ENCODE results near the gene SIGLEC11. TPM values are rescaled to one million over a fixed set of nuclear protein-coding genes. Genes with fewer than 3 reads are reported as not detected.
A peak's percentile ranks its signal among the peaks of the same experiment; 100 is the strongest.

Gene SIGLEC11
- total RNA-seq, 1 donor from 2014 or later: not detected

DNA sequence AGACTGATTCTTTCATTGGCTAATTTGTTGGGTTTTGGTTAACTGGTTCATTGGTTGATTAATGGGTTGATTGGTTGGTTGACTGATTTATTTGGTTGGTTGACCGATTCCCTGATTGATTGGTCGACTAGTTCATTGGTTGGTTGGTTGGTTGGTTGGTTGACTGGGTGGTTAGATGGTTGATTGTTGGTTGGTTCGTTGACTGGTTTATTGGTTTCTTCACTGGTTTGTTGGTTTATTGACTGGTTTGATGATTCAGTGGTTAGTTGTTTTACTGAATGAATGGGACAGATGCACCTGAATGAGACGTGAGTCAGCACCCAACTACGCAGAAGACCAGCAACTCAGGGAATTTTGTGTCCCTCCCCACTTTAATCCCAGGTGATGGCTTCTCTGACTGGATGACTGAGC is 28.9 kb downstream of the SIGLEC11 start:
- H3K9me3 Mint-ChIP-seq (ENCODE audit: low read depth): no peaks in the 10 kb centered on the region
- H3K27ac Mint-ChIP-seq: no peak overlapping the region
- DNase-seq (ENCODE audit: low spot score, unreplicated experiment): no peak
- peaks cover 14% of the 10 kb centered on the region for H3K4me1 Mint-ChIP-seq (ENCODE audit: low read depth)
- TF ChIP-seq, protein P1, sequence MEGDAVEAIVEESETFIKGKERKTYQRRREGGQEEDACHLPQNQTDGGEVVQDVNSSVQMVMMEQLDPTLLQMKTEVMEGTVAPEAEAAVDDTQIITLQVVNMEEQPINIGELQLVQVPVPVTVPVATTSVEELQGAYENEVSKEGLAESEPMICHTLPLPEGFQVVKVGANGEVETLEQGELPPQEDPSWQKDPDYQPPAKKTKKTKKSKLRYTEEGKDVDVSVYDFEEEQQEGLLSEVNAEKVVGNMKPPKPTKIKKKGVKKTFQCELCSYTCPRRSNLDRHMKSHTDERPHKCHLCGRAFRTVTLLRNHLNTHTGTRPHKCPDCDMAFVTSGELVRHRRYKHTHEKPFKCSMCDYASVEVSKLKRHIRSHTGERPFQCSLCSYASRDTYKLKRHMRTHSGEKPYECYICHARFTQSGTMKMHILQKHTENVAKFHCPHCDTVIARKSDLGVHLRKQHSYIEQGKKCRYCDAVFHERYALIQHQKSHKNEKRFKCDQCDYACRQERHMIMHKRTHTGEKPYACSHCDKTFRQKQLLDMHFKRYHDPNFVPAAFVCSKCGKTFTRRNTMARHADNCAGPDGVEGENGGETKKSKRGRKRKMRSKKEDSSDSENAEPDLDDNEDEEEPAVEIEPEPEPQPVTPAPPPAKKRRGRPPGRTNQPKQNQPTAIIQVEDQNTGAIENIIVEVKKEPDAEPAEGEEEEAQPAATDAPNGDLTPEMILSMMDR (IDR thresholded peaks at IDR 0.05; ENCODE audit: unreplicated experiment): no peak
- no peak overlapping the region for H3K4me3 Mint-ChIP-seq (ENCODE audit: low read depth)
- H3K36me3 Mint-ChIP-seq (ENCODE audit: insufficient read depth): peaks cover 4% of the 10 kb centered on the region
- H3K27me3 Mint-ChIP-seq: peaks cover 9% of the 10 kb centered on the region

DNA sequence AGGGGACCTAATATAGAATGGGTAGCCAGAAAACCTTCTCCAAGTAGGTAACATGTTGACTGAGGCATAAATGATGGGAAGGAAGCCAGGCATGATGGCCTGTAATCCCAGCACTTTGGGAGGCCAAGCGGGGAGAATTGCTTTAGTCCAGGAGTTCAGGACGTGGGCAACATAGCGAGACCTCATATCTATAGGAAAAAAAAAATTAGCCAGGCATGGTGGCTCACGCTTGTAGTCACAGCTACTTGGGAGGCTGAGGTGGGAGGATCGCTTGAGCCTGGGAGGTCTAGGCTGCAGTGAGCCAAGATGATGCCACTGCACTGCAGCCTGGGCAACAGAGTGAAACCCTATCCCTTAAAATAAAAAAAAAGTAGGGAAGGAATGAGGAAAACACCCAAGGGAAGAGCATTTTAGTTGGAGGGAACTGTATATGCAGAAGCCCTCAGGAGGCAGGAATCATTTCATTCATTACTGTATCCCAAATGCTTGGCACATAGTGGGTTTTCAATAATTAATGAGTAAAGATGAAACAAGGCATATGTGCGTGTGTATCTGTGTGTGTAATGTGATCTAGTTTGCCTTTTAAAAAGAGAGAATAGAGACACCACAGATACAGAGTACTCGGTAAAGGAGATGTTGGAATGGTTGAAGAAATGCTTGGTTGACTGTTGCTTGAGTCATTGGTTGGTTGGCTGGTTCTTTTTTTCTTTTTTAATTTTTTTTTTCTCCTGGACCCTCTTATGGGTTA is 29.5 kb downstream of the SIGLEC11 start:
- no peak for DNase-seq (ENCODE audit: low spot score, unreplicated experiment)
- Mint-ChIP-seq H3K4me1 (ENCODE audit: low read depth) (peaks cover 14% of the 10 kb centered on the region), H3K9me3 (ENCODE audit: low read depth) (no peaks in the 10 kb centered on the region), H3K36me3 (ENCODE audit: insufficient read depth) (peaks cover 6% of the 10 kb centered on the region), H3K4me3 (ENCODE audit: low read depth) (no peak overlapping the region), H3K27me3 (peaks cover 5% of the 10 kb centered on the region), H3K27ac (no peak overlapping the region)
- TF ChIP-seq, protein P1 (IDR thresholded peaks at IDR 0.05; ENCODE audit: unreplicated experiment): no peak

DNA sequence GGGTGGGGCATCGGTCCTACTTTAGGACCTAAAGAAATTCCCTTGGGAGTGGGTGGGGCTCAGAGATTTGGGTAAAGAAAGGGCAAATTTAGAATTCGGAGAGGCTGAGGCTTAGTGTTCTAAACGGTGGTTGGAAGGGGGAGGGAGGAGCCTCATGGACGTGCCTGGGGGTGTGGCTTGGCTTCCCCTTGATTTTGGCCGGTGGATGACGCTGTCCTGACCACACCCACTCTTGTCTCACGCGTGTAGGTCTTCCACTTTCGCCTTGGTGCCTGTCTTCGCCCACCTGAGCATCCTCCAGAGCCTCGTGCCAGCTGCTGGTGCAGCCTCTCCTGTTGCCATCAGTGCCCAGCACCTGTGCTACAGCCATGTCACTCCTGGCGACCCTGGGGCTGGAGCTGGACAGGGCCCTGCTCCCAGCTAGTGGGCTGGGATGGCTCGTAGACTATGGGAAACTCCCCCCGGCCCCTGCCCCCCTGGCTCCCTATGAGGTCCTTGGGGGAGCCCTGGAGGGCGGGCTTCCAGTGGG is 30.4 kb downstream of the SIGLEC11 start:
- TF ChIP-seq, protein P1 (IDR thresholded peaks at IDR 0.05; ENCODE audit: unreplicated experiment): no peak
- peak overlapping the region; percentile 91 for H3K4me3 Mint-ChIP-seq (ENCODE audit: low read depth)
- no peak for DNase-seq (ENCODE audit: low spot score, unreplicated experiment)
- peaks cover 14% of the 10 kb centered on the region for H3K4me1 Mint-ChIP-seq (ENCODE audit: low read depth)
- H3K27me3 Mint-ChIP-seq: no peaks in the 10 kb centered on the region
- peaks cover 8% of the 10 kb centered on the region for H3K36me3 Mint-ChIP-seq (ENCODE audit: insufficient read depth)
- H3K27ac Mint-ChIP-seq: no peak overlapping the region
- H3K9me3 Mint-ChIP-seq (ENCODE audit: low read depth): no peaks in the 10 kb centered on the region

DNA sequence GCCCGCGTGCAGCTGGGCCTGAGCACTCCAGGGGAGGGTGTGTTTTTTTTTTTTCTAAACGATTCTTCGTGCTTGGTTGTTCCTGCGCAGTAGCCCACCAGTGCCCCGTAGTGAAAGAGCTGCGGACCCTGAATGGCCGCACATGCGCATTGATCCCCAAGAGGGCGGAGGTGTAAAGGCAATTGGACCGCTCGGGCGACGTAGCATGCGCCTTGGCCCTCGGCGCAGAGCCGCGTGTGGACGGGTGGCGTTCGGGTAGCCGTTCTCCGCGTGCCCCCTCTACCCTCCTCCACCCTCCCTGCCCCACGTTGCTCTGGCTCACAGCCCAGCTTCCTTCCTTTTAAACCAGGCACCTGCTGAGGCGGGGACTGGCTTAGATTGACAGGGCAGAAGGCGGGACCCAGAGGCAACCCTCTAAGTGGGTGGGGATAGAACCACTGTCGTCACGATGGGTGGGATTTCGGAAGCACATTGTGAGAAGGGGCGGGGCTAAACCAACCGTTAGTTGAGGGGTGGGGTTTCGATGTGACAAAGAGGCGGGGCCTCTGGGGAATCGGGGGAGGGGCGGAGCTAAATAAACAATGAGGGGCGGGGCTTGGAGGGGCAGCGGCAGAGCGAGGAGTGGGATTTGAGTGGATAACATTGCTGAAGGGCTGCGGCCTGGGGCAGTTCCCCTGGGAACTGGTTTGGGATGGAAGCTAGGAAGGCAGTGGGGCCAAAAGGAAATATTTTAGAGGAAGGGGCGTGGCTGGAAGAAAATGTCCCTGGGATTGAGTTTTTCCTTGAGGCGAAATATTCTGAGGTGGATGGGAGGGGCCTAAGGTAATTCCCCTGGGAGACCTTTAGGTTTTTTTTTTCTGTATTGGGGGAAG is 31.1 kb downstream of the SIGLEC11 start:
- peak; percentile 79 for DNase-seq (ENCODE audit: low spot score, unreplicated experiment)
- H3K9me3 Mint-ChIP-seq (ENCODE audit: low read depth): no peaks in the 10 kb centered on the region
- H3K27ac Mint-ChIP-seq: peak overlapping the region; percentile 97
- H3K4me1 Mint-ChIP-seq (ENCODE audit: low read depth): peaks cover 14% of the 10 kb centered on the region
- H3K4me3 Mint-ChIP-seq (ENCODE audit: low read depth): peak overlapping the region; percentile 91
- H3K27me3 Mint-ChIP-seq: no peaks in the 10 kb centered on the region
- TF ChIP-seq, protein P1 (IDR thresholded peaks at IDR 0.05; ENCODE audit: unreplicated experiment): no peak
- peaks cover 11% of the 10 kb centered on the region for H3K36me3 Mint-ChIP-seq (ENCODE audit: insufficient read depth)

DNA sequence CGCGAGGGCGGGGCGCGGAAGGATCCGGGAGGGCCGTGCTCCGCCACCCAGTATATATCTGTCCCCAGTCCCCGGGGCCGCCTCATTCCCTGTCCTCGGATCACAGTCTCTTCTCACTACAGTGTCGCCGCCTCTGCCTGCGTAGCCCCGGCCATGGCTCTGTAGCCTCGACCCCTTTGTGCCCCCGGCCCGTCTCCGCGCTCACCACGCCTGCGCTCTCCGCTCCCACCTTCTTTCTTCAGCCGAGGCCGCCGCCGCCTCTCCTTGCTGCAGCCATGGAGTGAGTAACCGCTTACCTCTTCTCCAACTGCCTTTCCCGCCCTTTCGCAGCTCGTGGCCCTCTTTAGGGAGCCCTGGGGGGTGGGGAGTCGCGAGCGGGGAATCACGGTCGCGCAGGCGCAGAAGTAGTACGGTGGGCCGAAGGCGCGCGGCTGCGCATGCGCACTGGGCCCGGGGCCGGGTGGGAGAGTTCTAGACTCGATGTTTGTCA is 31.8 kb downstream of the SIGLEC11 start, which contains the start of the genes ATF5 and NUP62:
ATF5 (plus strand) TSS at position 85 of the 490 bp plus-strand sequence. CDS start 1,646 bp downstream, outside the sequence.
NUP62 (minus strand) TSS at position 384 of the 490 bp plus-strand sequence. CDS start 19,697 bp downstream, outside the sequence.
- Mint-ChIP-seq H3K36me3 (ENCODE audit: insufficient read depth) (peaks cover 11% of the 10 kb centered on the region), H3K27ac (peak within 1 kb of the TSS; percentile 97), H3K27me3 (no peaks in the 10 kb centered on the region), H3K4me1 (ENCODE audit: low read depth) (peaks cover 14% of the 10 kb centered on the region), H3K4me3 (ENCODE audit: low read depth) (peak within 1 kb of the TSS; percentile 91), H3K9me3 (ENCODE audit: low read depth) (no peaks in the 10 kb centered on the region)
- peak; percentile 88 for DNase-seq (ENCODE audit: low spot score, unreplicated experiment)
- TF ChIP-seq, protein P1 (IDR thresholded peaks at IDR 0.05; ENCODE audit: unreplicated experiment): no peak
